Iris pigment epithelial cell (primary cell): Measurements from ENCODE around the gene BARHL2.

ENCODE experiments used
- DNase-seq: peaks from one replicate; pipeline ENCODE4 v3.0.0-alpha.2; 2011; ENCODE audit warnings: low read depth

The BARHL2 gene

GRCh38 chr1:90716552-90717355 is at the start of gene BARHL2:
Gene BARHL2, minus strand, starts transcription at chr1:90717302. Its CDS starts 107 bp downstream, at chr1:90717195.
- DNase-seq = no peak

GRCh38 chr1:90763930-90764329 is 46.8 kb upstream of the BARHL2 start:
- no peak for DNase-seq

GRCh38 chr1:90763506-90763905 is 46.4 kb upstream of the BARHL2 start:
- no peak for DNase-seq

- DNase-seq = no peak
Observed at GRCh38 chr1:90761781-90762589, 44.9 kb upstream of the BARHL2 start.

GRCh38 chr1:90761156-90761555 is 44.1 kb upstream of the BARHL2 start:
- DNase-seq = no peak

- DNase-seq = no peak
Observed at GRCh38 chr1:90753556-90753955, 36.5 kb upstream of the BARHL2 start.

DNA sequence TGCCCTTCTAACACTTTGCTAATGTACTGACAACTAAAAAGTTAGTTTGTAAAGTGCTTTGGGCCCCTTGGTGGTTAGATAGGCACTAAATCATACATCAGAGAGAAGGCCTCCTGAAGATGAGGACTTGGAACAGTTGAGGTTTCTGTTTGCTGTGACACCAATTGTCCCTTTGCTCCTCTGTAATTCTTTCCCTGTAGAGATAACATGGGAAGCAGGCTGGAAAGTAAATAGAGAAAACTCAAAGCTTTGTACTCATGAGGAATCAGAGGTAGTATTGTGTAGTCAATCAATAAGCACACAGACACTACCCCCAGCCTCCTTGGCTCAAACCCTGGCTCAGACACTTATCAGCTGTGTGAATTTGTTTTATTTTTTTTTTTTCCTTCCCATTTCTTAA is 31.6 kb upstream of the BARHL2 start:
- no peak for DNase-seq

DNA sequence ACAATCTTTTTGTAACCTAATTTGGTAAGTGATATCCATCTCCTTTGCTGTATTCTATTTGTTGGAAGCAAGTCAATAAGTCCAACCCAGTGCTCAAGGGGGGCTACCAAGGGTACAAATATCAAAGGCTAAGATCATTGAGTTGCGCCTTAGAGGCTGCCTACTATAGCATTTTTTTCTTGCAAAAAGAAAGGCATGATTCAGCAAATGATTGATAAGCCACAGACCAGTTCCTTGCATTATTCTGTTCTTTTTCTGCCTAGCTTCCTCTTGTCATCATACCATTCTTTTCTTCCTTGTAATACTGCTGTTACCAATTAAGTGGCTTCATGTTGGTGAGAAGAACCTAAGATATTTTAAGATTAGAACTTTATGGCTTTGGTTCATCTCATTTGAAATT is 29.8 kb upstream of the BARHL2 start:
- no peak for DNase-seq

GRCh38 chr1:90745972-90746371 is 28.9 kb upstream of the BARHL2 start:
- no peak for DNase-seq

DNA sequence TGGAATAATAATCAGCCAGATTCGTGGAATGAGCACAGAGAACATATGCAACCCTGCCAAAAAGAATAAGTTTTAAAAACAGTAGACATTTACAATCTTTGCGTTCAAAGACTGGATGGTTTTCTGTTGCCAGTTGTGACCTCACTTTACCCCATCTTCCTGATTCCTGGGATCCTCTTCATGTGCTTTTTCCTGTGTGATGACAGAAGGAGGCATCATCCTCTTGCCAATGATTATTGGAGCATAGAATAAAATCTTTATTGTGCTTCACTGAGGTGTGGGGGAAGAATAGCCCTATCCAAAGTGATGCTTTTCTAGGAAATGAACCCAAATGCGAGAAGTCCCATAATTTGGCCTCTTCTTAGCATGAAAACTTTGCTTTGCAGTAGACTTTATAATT is 15.0 kb upstream of the BARHL2 start:
- no peak for DNase-seq

DNA sequence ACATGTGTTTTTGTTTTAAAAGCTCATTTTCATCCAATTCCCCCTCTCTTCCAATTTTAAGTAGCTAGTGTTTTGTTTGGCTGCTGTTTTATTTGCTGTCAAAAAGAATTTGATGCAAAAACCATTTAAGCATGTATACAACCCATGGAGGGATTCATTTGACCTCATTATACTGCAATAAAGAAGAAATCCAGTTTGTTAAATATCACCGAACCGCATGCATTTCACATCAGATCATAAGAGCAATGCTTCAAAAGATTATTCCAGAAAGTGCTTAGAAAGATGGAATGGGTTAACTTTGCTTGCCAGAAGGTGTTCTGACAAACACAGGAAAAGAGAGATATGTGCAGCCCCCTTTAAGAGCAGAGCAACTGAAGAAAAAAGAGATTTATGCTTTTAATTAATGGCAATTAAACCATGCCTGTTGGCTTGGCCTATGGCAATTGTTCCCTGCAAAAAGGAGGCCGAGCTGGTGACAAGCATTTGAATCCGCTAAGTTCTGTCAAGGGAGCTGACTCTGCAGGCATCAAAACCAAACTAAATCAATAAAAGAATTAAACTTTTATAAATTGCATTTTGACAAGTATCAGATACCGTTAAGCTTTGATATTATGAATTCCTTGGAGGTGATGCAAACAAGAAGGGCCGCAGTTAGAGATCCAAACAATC is 14.4 kb upstream of the BARHL2 start:
- DNase-seq = no peak

- peak; percentile 21 for DNase-seq
Observed at GRCh38 chr1:90730243-90731022, 13.3 kb upstream of the BARHL2 start.

DNA sequence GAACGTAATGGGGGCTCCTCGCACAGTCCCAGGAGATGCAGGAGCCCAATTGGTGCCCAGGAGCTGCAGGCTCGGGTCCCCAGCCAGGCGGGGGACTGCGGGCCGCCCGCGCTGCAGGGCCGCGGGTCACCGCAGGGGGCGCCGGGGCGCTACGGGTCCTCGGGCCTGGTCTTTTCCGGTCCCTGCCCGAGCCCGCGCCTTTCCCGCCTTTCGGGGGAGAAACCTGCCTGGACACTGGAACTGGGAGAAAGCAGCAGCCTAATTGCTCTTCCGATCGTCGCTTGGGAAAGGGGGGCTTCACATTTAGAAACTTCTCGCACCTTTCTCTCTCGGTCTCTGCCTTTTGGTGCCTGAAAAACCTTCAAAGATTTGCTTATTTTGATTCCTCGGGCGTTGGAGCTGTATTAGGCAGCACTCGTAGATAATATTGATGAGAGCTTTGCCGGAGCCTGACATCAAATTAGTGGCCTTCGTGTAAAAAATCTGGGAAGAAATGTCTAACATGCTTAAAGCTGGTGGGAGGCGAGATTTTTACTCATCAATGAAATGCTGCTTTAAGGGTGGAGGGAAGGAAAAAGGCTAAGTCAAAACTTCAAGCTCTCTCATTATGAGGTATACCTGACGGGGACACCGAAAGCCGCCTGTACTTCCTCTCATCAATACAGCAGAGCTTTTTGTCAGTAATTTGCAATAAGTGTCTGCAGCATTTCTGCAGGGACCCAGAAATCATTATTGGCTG is 12.6 kb upstream of the BARHL2 start:
- DNase-seq = no peak

DNA sequence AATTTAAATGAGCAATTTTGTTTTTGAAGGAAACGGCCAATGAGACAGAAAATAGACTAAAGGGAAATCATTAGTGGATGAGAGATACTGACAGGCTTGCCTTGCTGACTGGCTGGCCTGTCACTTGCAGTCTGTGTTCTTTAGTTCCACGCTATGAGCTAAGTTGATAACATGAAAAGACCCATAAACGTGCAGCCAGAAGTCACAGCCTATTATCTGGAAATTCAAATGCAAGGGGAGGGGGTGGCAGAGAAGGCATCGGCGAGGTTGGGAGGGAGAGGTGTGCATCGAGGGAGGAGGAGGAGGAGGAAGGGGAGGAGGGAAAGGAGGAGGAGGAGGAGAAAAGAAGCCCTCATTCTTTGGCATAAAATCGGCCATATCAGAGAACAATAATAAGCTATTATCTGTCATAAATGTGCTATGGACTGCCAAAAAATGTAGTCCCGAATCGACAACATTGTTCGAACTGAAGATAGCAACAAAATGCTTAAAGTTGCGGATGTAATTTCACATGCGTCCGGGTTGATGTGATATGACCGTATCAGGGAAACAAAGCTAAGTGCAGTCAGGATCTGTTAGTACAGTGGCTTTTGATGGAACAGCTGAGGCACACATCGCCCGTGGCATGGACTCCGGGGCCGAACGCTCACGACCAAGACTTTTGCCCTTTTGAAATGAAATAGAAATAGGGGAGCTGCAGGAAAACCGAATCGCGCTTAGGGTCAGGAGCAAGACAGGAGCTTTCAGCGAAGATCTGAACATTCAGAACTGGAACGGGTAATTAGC is 11.6 kb upstream of the BARHL2 start:
- DNase-seq = no peak

DNA sequence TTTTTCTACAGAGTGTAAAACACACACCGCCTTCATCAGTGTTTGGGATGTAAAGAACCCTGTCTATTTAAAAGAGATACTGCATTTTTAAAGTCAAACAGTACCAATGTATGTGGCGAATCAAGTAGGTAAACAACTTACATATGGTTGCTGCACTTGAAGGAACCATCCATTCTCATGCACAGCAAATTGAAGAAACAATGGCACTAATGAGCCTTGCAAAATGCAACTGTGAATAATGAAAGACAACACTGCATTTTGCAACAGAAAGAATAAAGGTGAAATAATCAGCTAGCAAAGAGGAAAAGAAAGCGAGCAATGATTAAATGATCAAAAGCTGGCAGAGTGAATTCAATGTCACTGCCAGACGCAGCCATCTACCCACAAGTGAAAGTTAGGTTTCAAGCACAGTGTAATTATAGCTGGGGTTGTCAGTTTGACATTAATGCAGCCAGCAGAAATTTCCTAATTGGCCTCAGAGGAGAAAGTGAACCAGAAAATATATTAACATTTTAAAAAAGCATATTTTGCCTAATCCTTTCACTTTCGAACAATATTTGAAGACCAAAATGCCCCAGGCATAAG is 10.9 kb upstream of the BARHL2 start:
- no peak for DNase-seq

- DNase-seq = no peak
Observed at GRCh38 chr1:90726986-90727480, 9.9 kb upstream of the BARHL2 start.

- no peak for DNase-seq
Observed at GRCh38 chr1:90726425-90726985, 9.4 kb upstream of the BARHL2 start.

GRCh38 chr1:90725657-90726424 is 8.7 kb upstream of the BARHL2 start:
- peak; percentile 7 for DNase-seq
